HEK293 (cell line): Measurements from ENCODE around the gene CDCA3.

Experiments used
- GLIS1 ChIP-seq: fragments of 450-650 bp; formaldehyde crosslinking; IDR thresholded peaks from 2 replicates; pipeline ENCODE4 v1.5.1; 2016; ENCODE audit warnings: missing biosample characterization, missing genetic modification characterization
- HOXC10 ChIP-seq: sonication (generic); formaldehyde crosslinking; IDR thresholded peaks from 2 replicates; pipeline ENCODE4 v1.8.1; 2023; ENCODE audit warnings: mild to moderate bottlenecking, missing genetic modification reagents
- KLF17 ChIP-seq: fragments of 450-650 bp; formaldehyde crosslinking; IDR thresholded peaks from 2 replicates; pipeline ENCODE4 v1.5.1; 2016; ENCODE audit warnings: missing biosample characterization, missing genetic modification characterization
- KLF7 ChIP-seq: fragments of 450-650 bp; formaldehyde crosslinking; IDR thresholded peaks from 2 replicates; pipeline ENCODE4 v1.5.1; 2016; ENCODE audit warnings: missing biosample characterization, missing genetic modification characterization, borderline replicate concordance
- PRDM1 ChIP-seq: fragments of 450-650 bp; formaldehyde crosslinking; IDR thresholded peaks from 2 replicates; pipeline ENCODE4; 2016; ENCODE audit warnings: missing biosample characterization, missing genetic modification characterization
- PRDM4 ChIP-seq: fragments of 450-650 bp; formaldehyde crosslinking; IDR thresholded peaks from 2 replicates; pipeline ENCODE4 v1.5.1; 2017; ENCODE audit warnings: missing biosample characterization, missing genetic modification characterization
- TCF7L2 ChIP-seq: IDR thresholded peaks from 2 replicates; pipeline ENCODE4 v1.6.1; 2011; ENCODE audit warnings: low read depth, mild to moderate bottlenecking, inconsistent platforms, low read length, moderate library complexity, borderline replicate concordance
- WT1 ChIP-seq: fragments of 450-650 bp; formaldehyde crosslinking; IDR thresholded peaks from 2 replicates; pipeline ENCODE4 v1.5.1; 2016; ENCODE audit warnings: missing biosample characterization, missing genetic modification characterization
- ZBTB44 ChIP-seq: fragments of 450-650 bp; IDR thresholded peaks from 2 replicates; pipeline ENCODE4 v1.5.1; 2018; ENCODE audit warnings: missing biosample characterization, mild to moderate bottlenecking, missing genetic modification characterization
- ZBTB48 ChIP-seq: fragments of 450-650 bp; formaldehyde crosslinking; IDR thresholded peaks from 2 replicates; pipeline ENCODE4 v1.5.1; 2016; ENCODE audit warnings: missing biosample characterization, missing genetic modification characterization
- ZNF112 ChIP-seq: fragments of 450-650 bp; formaldehyde crosslinking; IDR thresholded peaks from 2 replicates; pipeline ENCODE4 v1.5.0; 2017; ENCODE audit warnings: missing biosample characterization, missing genetic modification characterization
- ZNF157 ChIP-seq: fragments of 450-650 bp; formaldehyde crosslinking; IDR thresholded peaks from 2 replicates; pipeline ENCODE4 v1.5.1; 2016; ENCODE audit warnings: missing biosample characterization, missing genetic modification characterization
- ZNF211 ChIP-seq: fragments of 450-650 bp; formaldehyde crosslinking; IDR thresholded peaks from 2 replicates; pipeline ENCODE4 v1.5.1; 2016; ENCODE audit warnings: low read depth, missing biosample characterization, missing genetic modification characterization
- ZNF214 ChIP-seq: fragments of 450-650 bp; formaldehyde crosslinking; IDR thresholded peaks from 2 replicates; pipeline ENCODE4 v1.5.1; 2017; ENCODE audit warnings: missing biosample characterization, mild to moderate bottlenecking, missing genetic modification characterization, borderline replicate concordance
- ZNF239 ChIP-seq: fragments of 450-650 bp; formaldehyde crosslinking; IDR thresholded peaks from 2 replicates; pipeline ENCODE4 v1.5.1; 2016; ENCODE audit warnings: missing biosample characterization, missing genetic modification characterization
- ZNF354C ChIP-seq: fragments of 450-650 bp; formaldehyde crosslinking; IDR thresholded peaks from 2 replicates; pipeline ENCODE4 v1.5.1; 2016; ENCODE audit warnings: missing biosample characterization, missing genetic modification characterization, low read depth, borderline replicate concordance
- ZNF404 ChIP-seq: fragments of 450-650 bp; formaldehyde crosslinking; IDR thresholded peaks from 2 replicates; pipeline ENCODE4 v1.5.1; 2017; ENCODE audit warnings: missing biosample characterization, missing genetic modification characterization
- ZNF423 ChIP-seq: fragments of 450-650 bp; formaldehyde crosslinking; IDR thresholded peaks from 2 replicates; pipeline ENCODE4 v1.5.1; 2016; ENCODE audit warnings: missing biosample characterization, missing genetic modification characterization
- ZNF426 ChIP-seq: fragments of 450-650 bp; formaldehyde crosslinking; IDR thresholded peaks from 2 replicates; pipeline ENCODE4 v1.5.1; 2017; ENCODE audit warnings: missing biosample characterization, missing genetic modification characterization, mild to moderate bottlenecking, inconsistent platforms, moderate library complexity
- ZNF48 ChIP-seq: fragments of 450-650 bp; formaldehyde crosslinking; IDR thresholded peaks from 2 replicates; pipeline ENCODE4 v1.5.1; 2016; ENCODE audit warnings: missing biosample characterization, missing genetic modification characterization
- ZNF501 ChIP-seq: fragments of 450-650 bp; formaldehyde crosslinking; IDR thresholded peaks from 2 replicates; pipeline ENCODE4 v1.5.1; 2016; ENCODE audit warnings: missing biosample characterization, missing genetic modification characterization
- ZNF530 ChIP-seq: fragments of 450-650 bp; formaldehyde crosslinking; IDR thresholded peaks from 2 replicates; pipeline ENCODE4 v1.5.1; 2016; ENCODE audit warnings: low read depth, missing biosample characterization, missing genetic modification characterization
- ZNF544 ChIP-seq: fragments of 450-650 bp; formaldehyde crosslinking; IDR thresholded peaks from 2 replicates; pipeline ENCODE4 v1.5.0; 2017; ENCODE audit warnings: missing biosample characterization, missing genetic modification characterization
- ZNF558 ChIP-seq: fragments of 450-650 bp; formaldehyde crosslinking; IDR thresholded peaks from 2 replicates; pipeline ENCODE4 v1.5.1; 2016; ENCODE audit warnings: missing biosample characterization, missing genetic modification characterization
- ZNF747 ChIP-seq: fragments of 450-650 bp; formaldehyde crosslinking; IDR thresholded peaks from 2 replicates; pipeline ENCODE4 v1.5.1; 2016; ENCODE audit warnings: missing biosample characterization, missing genetic modification characterization
- ZNF768 ChIP-seq: fragments of 450-650 bp; formaldehyde crosslinking; IDR thresholded peaks from 2 replicates; pipeline ENCODE4 v1.5.1; 2018; ENCODE audit warnings: missing biosample characterization, mild to moderate bottlenecking, missing genetic modification characterization
- ZNF837 ChIP-seq: fragments of 450-650 bp; formaldehyde crosslinking; IDR thresholded peaks from 2 replicates; pipeline ENCODE4 v1.5.1; 2016; ENCODE audit warnings: missing biosample characterization, missing genetic modification characterization
- ZSCAN30 ChIP-seq: fragments of 450-650 bp; IDR thresholded peaks from 2 replicates; pipeline ENCODE4 v1.5.1; 2018; ENCODE audit warnings: missing biosample characterization, mild to moderate bottlenecking, missing genetic modification characterization, moderate library complexity
- TF ChIP-seq, protein P1 (sequence below): fragments of 450-650 bp; formaldehyde crosslinking; IDR thresholded peaks from 2 replicates; pipeline ENCODE4 v1.5.1; 2016; ENCODE audit warnings: missing biosample characterization, missing genetic modification characterization
- TF ChIP-seq, protein P2 (sequence below): fragments of 450-650 bp; formaldehyde crosslinking; IDR thresholded peaks from 2 replicates; pipeline ENCODE4 v1.5.1; 2017; ENCODE audit warnings: missing biosample characterization, mild to moderate bottlenecking, missing genetic modification characterization, moderate library complexity
- TF ChIP-seq, protein P3 (sequence below): fragments of 450-650 bp; formaldehyde crosslinking; IDR thresholded peaks from 2 replicates; pipeline ENCODE4 v1.5.1; 2016; ENCODE audit warnings: missing biosample characterization, missing genetic modification characterization

CDCA3 gene

GRCh38 chr12:6825398-6826124 is 25.5 kb downstream of the CDCA3 start (continued):
- TF ChIP-seq KLF17 (tag by site-specific recombination) = 0 out of 2 replicates have a peak, but pooled peaks have one; percentile 35
- TF ChIP-seq, protein P1, sequence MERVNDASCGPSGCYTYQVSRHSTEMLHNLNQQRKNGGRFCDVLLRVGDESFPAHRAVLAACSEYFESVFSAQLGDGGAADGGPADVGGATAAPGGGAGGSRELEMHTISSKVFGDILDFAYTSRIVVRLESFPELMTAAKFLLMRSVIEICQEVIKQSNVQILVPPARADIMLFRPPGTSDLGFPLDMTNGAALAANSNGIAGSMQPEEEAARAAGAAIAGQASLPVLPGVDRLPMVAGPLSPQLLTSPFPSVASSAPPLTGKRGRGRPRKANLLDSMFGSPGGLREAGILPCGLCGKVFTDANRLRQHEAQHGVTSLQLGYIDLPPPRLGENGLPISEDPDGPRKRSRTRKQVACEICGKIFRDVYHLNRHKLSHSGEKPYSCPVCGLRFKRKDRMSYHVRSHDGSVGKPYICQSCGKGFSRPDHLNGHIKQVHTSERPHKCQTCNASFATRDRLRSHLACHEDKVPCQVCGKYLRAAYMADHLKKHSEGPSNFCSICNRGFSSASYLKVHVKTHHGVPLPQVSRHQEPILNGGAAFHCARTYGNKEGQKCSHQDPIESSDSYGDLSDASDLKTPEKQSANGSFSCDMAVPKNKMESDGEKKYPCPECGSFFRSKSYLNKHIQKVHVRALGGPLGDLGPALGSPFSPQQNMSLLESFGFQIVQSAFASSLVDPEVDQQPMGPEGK = peak; percentile 60; the same call in 1 of the 2 replicates
- peak; percentile 70 for TF ChIP-seq PRDM1 (tag by site-specific recombination)
- TF ChIP-seq ZNF157 (tag by site-specific recombination) = no peak
- TF ChIP-seq KLF7 (tag by site-specific recombination) = no peak
- no peak for TF ChIP-seq ZNF404 (tag by site-specific recombination)
- no peak for TF ChIP-seq ZNF354C (tag by site-specific recombination)
- no peak for TF ChIP-seq PRDM4
- TF ChIP-seq ZNF214 (tag by site-specific recombination) = no peak
- TF ChIP-seq ZNF747 (tag by site-specific recombination) = no peak
- TF ChIP-seq ZNF239 (tag by site-specific recombination) = no peak
- no peak for TF ChIP-seq ZNF501 (tag by site-specific recombination)
- TF ChIP-seq ZNF112 (tag by site-specific recombination) = no peak
- TF ChIP-seq TCF7L2 = no peak
- TF ChIP-seq ZBTB44 = no peak
- TF ChIP-seq, protein P2, sequence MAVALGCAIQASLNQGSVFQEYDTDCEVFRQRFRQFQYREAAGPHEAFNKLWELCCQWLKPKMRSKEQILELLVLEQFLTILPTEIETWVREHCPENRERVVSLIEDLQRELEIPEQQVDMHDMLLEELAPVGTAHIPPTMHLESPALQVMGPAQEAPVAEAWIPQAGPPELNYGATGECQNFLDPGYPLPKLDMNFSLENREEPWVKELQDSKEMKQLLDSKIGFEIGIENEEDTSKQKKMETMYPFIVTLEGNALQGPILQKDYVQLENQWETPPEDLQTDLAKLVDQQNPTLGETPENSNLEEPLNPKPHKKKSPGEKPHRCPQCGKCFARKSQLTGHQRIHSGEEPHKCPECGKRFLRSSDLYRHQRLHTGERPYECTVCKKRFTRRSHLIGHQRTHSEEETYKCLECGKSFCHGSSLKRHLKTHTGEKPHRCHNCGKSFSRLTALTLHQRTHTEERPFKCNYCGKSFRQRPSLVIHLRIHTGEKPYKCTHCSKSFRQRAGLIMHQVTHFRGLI = no peak
- TF ChIP-seq ZNF558 (tag by site-specific recombination) = peak; percentile 18; the same call in 1 of the 2 replicates
- no peak for TF ChIP-seq ZNF211 (tag by site-specific recombination)
- no peak for TF ChIP-seq ZNF544 (tag by site-specific recombination)
- TF ChIP-seq ZNF530 (tag by site-specific recombination) = no peak
- no peak for TF ChIP-seq HOXC10 (CRISPR knock-in tag)
- TF ChIP-seq, protein P3, sequence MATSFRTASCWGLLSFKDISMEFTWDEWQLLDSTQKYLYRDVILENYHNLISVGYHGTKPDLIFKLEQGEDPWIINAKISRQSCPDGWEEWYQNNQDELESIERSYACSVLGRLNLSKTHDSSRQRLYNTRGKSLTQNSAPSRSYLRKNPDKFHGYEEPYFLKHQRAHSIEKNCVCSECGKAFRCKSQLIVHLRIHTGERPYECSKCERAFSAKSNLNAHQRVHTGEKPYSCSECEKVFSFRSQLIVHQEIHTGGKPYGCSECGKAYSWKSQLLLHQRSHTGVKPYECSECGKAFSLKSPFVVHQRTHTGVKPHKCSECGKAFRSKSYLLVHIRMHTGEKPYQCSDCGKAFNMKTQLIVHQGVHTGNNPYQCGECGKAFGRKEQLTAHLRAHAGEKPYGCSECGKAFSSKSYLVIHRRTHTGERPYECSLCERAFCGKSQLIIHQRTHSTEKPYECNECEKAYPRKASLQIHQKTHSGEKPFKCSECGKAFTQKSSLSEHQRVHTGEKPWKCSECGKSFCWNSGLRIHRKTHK (tag by site-specific recombination) = no peak
- peak; percentile 48; the same call in 1 of the 2 replicates for TF ChIP-seq ZSCAN30 (tag by site-specific recombination)
- no peak for TF ChIP-seq ZNF837 (tag by site-specific recombination)
- TF ChIP-seq ZNF423 (tag by site-specific recombination) = no peak
- no peak for TF ChIP-seq GLIS1 (tag by site-specific recombination)
- TF ChIP-seq WT1 (tag by site-specific recombination) = no peak
- peak; percentile 57; the same call in 1 of the 2 replicates for TF ChIP-seq ZBTB48 (tag by site-specific recombination)
- TF ChIP-seq ZNF768 = no peak
- TF ChIP-seq ZNF426 (tag by site-specific recombination) = no peak
- TF ChIP-seq ZNF48 (tag by site-specific recombination) = no peak
